AG08396 (cell line): ENCODE measurements around the gene DCDC2C.
A peak's percentile ranks its signal among the peaks of the same experiment; 100 is the strongest.

Source experiments
- DNase-seq: peaks from one replicate; pipeline ENCODE4 v3.0.0; 2012; ENCODE audit warnings: low spot score, mixed read lengths

DCDC2C gene

GRCh38 chr2:3674066-3674845, 29.1 kb upstream of the DCDC2C start:
- DNase-seq, result no peak

- DNase-seq, result no peak
These were observed 27.7 kb upstream of the DCDC2C start for GRCh38 chr2:3675687-3676086.

- no peak for DNase-seq
These were observed 25.9 kb upstream of the DCDC2C start for GRCh38 chr2:3677436-3677835.

- DNase-seq, result no peak
These were observed 25.2 kb upstream of the DCDC2C start for GRCh38 chr2:3678212-3678611.

- DNase-seq, result no peak
These were observed 24.2 kb upstream of the DCDC2C start for GRCh38 chr2:3679180-3679579.

- DNase-seq, result no peak
These were observed 23.6 kb upstream of the DCDC2C start for GRCh38 chr2:3679616-3680393.

- DNase-seq, result no peak
These were observed 22.6 kb upstream of the DCDC2C start for GRCh38 chr2:3680548-3681345.

GRCh38 chr2:3681625-3682024, 21.8 kb upstream of the DCDC2C start:
- no peak for DNase-seq

- DNase-seq, result no peak
These were observed 20.6 kb upstream of the DCDC2C start for GRCh38 chr2:3682811-3683210.

GRCh38 chr2:3683748-3684454, 19.5 kb upstream of the DCDC2C start:
- DNase-seq, result no peak

GRCh38 chr2:3689998-3690748, 13.2 kb upstream of the DCDC2C start:
- no peak for DNase-seq

GRCh38 chr2:3692375-3692774, 11.0 kb upstream of the DCDC2C start:
- DNase-seq, result peak; percentile 39

GRCh38 chr2:3696545-3696944, 6.8 kb upstream of the DCDC2C start:
- DNase-seq, result no peak

GRCh38 chr2:3701071-3701470, 2.3 kb upstream of the DCDC2C start:
- DNase-seq, result no peak

GRCh38 chr2:3703757-3704355, 481 bp downstream of the DCDC2C start:
- no peak for DNase-seq

GRCh38 chr2:3704692-3705091, 1.3 kb downstream of the DCDC2C start:
- no peak for DNase-seq

GRCh38 chr2:3705782-3706181, 2.4 kb downstream of the DCDC2C start:
- no peak for DNase-seq

- no peak for DNase-seq
These were observed 3.5 kb downstream of the DCDC2C start for GRCh38 chr2:3706892-3707291.

GRCh38 chr2:3708576-3708975, 5.2 kb downstream of the DCDC2C start:
- no peak for DNase-seq

- DNase-seq, result no peak
These were observed 5.8 kb downstream of the DCDC2C start for GRCh38 chr2:3709225-3709624.

GRCh38 chr2:3712424-3712823, 9.0 kb downstream of the DCDC2C start:
- DNase-seq, result no peak
